ENCODE results near the gene INPP4A. TPM values are rescaled to one million over a fixed set of nuclear protein-coding genes. Genes with fewer than 3 reads are reported as not detected.

Gene INPP4A
- total and polyA plus RNA-seq, 2 of the 13 experiments (the other 11 are each of a cell fraction or from before 2014, with no cell fraction given), result 10.1 to 10.9 TPM

DNA sequence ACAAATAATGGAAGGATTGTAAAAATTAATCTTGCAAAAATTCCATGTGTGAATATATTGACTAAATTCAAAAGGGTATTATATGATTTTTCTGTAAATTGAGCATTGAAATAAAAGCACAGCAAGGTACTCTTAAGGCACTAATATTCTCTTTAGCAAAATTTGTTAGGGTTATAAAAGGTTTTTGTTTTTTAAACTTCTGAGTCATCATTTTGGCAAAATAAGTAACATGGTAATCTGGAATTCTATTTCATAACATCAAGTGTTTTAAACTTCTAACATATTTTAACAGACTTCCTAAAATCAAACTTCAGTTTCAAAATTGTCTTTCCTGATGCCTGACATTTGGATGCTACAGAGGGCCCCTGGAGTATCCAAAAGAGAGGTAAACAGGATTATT, 12.5 kb upstream of the INPP4A start (continued):
- TF ChIP-seq ZKSCAN8 (CRISPR knock-in tag; IDR thresholded peaks at IDR 0.05; ENCODE audit: borderline replicate concordance) (no peak), NR2C2 (CRISPR knock-in tag; IDR thresholded peaks at IDR 0.05; ENCODE audit: borderline replicate concordance) (no peak), TEAD2 (CRISPR knock-in tag; IDR thresholded peaks at IDR 0.05) (no peak)

DNA sequence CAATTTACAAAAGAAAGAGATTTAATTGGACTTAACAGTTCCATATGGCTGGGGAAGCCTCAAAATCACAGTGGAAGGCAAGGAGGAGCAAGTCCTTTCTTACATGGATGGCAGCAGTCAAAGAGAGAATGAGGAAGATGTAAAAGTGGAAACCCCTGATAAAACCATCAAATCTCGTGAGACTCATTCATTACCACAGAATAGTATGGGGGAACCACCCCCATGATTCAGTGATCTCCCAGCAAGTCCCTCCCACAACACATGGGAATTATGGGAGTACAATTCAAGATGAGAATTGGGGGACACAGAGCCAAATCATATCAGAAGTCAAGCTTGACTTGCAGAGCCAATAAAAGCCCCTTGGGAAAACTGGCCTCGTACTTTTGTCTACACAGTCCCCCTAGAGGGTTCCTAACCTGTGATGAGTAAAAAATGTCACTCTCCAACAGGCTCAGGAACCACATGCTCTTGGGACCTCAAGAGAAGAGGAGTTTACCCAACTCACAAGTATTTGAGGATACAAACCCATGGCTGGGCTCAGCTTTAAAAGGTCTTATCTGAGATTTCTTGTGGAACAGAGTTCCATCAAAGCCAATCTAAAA, 11.2 kb upstream of the INPP4A start:
- H3K36me3 ChIP-seq (replicated peaks in 1 of 2; ENCODE audit: control insufficient read depth in 1 of 2, insufficient read depth in 2 of 2, low read length in 2 of 2), result no peaks in the 10 kb centered on the region
- no peak overlapping the region for H3K4me2 ChIP-seq (ENCODE audit: low read depth, low read length)
- no peak for FAIRE-seq
- ATAC-seq, result no peak
- no TSS peak for BruUV-seq (replicated peaks)
- H3K4me1 ChIP-seq (ENCODE audit: insufficient read depth, low read length), result no peaks in the 10 kb centered on the region
- intact Hi-C loops (cut with micrococcal nuclease; ENCODE audit: unreplicated experiment), result no loop called here
- no peaks in the 10 kb centered on the region for H3K79me2 ChIP-seq (ENCODE audit: insufficient read depth, low read length)
- peaks cover 17% of the 10 kb centered on the region for H3K9me3 ChIP-seq (ENCODE audit: low read length)
- ChIA-PET POLR2A (no interaction called here), CTCF (ENCODE audit: low intra/inter-chr PET ratio, low total read pairs) (no interaction called here)
- H4K20me1 ChIP-seq (ENCODE audit: insufficient read depth, low read length), result no peaks in the 10 kb centered on the region
- WGBS (ENCODE audit: low lambda C conversion rate), result 0% methylated on average over 2 of the region's 2 CpGs
- no peak overlapping the region for H3K9ac ChIP-seq (ENCODE audit: insufficient read depth, low read depth, low read length)
- peaks cover 0 to 21% of the 10 kb centered on the region in 2 experiments; a peak in 3 of 5 replicates for H3K27me3 ChIP-seq (ENCODE audit: control insufficient read depth in 1 of 2, insufficient read depth in 2 of 2, low read length in 2 of 2)
- no peak for DNase-seq (ENCODE audit: low spot score)
- H3K4me3 ChIP-seq (replicated peaks in 1 of 3; ENCODE audit: insufficient read depth in 1 of 3, low read depth in 2 of 3, low read length in 3 of 3), result no peak overlapping the region
- in situ Hi-C loops (cut with HindIII; ENCODE audit: extremely low pct_ligation_motif_present, low pct_unique_long_range_greater_than_20kb), result no loop called here
- H2AFZ ChIP-seq (ENCODE audit: low read length), result no peak overlapping the region
- H3K27ac ChIP-seq (ENCODE audit: extremely low read length, insufficient read depth, low read length), result no peak overlapping the region
- no peak for TF ChIP-seq TMF1 (CRISPR knock-in tag; IDR thresholded peaks at IDR 0.05; ENCODE audit: low read depth)
- TF ChIP-seq PAWR (CRISPR knock-in tag; IDR thresholded peaks at IDR 0.05; ENCODE audit: borderline replicate concordance), result no peak
- TF ChIP-seq ZNF30 (CRISPR knock-in tag; IDR thresholded peaks at IDR 0.05), result no peak
- TF ChIP-seq SCMH1 (CRISPR knock-in tag; IDR thresholded peaks at IDR 0.05; ENCODE audit: borderline replicate concordance), result no peak
- TF ChIP-seq, protein P1, sequence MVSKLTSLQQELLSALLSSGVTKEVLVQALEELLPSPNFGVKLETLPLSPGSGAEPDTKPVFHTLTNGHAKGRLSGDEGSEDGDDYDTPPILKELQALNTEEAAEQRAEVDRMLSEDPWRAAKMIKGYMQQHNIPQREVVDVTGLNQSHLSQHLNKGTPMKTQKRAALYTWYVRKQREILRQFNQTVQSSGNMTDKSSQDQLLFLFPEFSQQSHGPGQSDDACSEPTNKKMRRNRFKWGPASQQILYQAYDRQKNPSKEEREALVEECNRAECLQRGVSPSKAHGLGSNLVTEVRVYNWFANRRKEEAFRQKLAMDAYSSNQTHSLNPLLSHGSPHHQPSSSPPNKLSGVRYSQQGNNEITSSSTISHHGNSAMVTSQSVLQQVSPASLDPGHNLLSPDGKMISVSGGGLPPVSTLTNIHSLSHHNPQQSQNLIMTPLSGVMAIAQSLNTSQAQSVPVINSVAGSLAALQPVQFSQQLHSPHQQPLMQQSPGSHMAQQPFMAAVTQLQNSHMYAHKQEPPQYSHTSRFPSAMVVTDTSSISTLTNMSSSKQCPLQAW (CRISPR knock-in tag; IDR thresholded peaks at IDR 0.05), result no peak
- TF ChIP-seq ZFP36 (IDR thresholded peaks at IDR 0.05; ENCODE audit: borderline replicate concordance, low read depth, low read length, partially characterized antibody), result no peak
- no peak for TF ChIP-seq ZNF382 (CRISPR knock-in tag; IDR thresholded peaks at IDR 0.05; ENCODE audit: borderline replicate concordance)
- no peak for TF ChIP-seq SP1 (IDR thresholded peaks at IDR 0.05)
- no peak for TF ChIP-seq SP1 (CRISPR knock-in tag; IDR thresholded peaks at IDR 0.05)
- TF ChIP-seq, protein P2, sequence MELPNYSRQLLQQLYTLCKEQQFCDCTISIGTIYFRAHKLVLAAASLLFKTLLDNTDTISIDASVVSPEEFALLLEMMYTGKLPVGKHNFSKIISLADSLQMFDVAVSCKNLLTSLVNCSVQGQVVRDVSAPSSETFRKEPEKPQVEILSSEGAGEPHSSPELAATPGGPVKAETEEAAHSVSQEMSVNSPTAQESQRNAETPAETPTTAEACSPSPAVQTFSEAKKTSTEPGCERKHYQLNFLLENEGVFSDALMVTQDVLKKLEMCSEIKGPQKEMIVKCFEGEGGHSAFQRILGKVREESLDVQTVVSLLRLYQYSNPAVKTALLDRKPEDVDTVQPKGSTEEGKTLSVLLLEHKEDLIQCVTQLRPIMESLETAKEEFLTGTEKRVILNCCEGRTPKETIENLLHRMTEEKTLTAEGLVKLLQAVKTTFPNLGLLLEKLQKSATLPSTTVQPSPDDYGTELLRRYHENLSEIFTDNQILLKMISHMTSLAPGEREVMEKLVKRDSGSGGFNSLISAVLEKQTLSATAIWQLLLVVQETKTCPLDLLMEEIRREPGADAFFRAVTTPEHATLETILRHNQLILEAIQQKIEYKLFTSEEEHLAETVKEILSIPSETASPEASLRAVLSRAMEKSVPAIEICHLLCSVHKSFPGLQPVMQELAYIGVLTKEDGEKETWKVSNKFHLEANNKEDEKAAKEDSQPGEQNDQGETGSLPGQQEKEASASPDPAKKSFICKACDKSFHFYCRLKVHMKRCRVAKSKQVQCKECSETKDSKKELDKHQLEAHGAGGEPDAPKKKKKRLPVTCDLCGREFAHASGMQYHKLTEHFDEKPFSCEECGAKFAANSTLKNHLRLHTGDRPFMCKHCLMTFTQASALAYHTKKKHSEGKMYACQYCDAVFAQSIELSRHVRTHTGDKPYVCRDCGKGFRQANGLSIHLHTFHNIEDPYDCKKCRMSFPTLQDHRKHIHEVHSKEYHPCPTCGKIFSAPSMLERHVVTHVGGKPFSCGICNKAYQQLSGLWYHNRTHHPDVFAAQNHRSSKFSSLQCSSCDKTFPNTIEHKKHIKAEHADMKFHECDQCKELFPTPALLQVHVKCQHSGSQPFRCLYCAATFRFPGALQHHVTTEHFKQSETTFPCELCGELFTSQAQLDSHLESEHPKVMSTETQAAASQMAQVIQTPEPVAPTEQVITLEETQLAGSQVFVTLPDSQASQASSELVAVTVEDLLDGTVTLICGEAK (IDR thresholded peaks at IDR 0.05), result no peak
- TF ChIP-seq, protein P2 (CRISPR knock-in tag; IDR thresholded peaks at IDR 0.05), result no peak
